Measurements from ENCODE around the gene PREB. TPM values are rescaled to one million over a fixed set of nuclear protein-coding genes. Genes with fewer than 3 reads are reported as not detected.

The PREB gene
- polyA plus RNA-seq, 3 donors: 70.0 to 78.2 (median 71.7) TPM

- Histone ChIP-seq H3K4me2 (replicated peaks; ENCODE audit: extremely low read depth, low read length, poor library complexity, severe bottlenecking) (peak overlapping the region; percentile 93), H3K36me3 (replicated peaks in 1 of 2; ENCODE audit: control insufficient read depth in 1 of 2, insufficient read depth in 2 of 2, low read length in 2 of 2) (peaks cover 29 to 30% of the 10 kb centered on the region in 2 donors), H3K9ac (ENCODE audit: insufficient read depth, low read length, poor library complexity, severe bottlenecking) (peak overlapping the region; percentile 99), H3K4me1 (ENCODE audit: control insufficient read depth in 1 of 2, insufficient read depth in 2 of 2, low read length in 2 of 2) (peaks cover 19% of the 10 kb centered on the region in 2 donors), H3K79me2 (ENCODE audit: insufficient read depth, low read length) (peaks cover 18% of the 10 kb centered on the region), H3K27me3 (ENCODE audit: control insufficient read depth in 2 of 2, insufficient read depth in 2 of 2, low read length in 2 of 2) (no peaks in the 10 kb centered on the region), H3K4me3 (replicated peaks in 1 of 3; ENCODE audit: low read depth in 2 of 3, low read length in 3 of 3) (peak overlapping the region in 2 of 3 experiments; percentile 10 to 98), H3K9me3 (replicated peaks in 1 of 2; ENCODE audit: control insufficient read depth in 1 of 2, insufficient read depth in 1 of 2, low read length in 2 of 2) (no peaks in the 10 kb centered on the region), H2AFZ (ENCODE audit: insufficient read depth, low read depth, low read length, poor library complexity, severe bottlenecking) (peak overlapping the region; percentile 74), H4K20me1 (ENCODE audit: insufficient read depth, low read length) (peaks cover 19% of the 10 kb centered on the region), H3K27ac (ENCODE audit: low read depth in 1 of 2, low read length in 2 of 2) (peak overlapping the region in 1 of 2 donors; percentile 70)
- DNase-seq: no peak
- Mint-ChIP-seq H3K4me3 (peak overlapping the region; percentile 88 to 95), H3K9me3 (no peaks in the 10 kb centered on the region), H3K4me1 (peaks cover 18% of the 10 kb centered on the region), H3K27me3 (ENCODE audit: low read depth in 3 of 3) (peaks cover 0 to 9% (median 4%) of the 10 kb centered on the region in 3 donors), H3K27ac (peak overlapping the region; percentile 86 to 96 (median 90)), H3K36me3 (peaks cover 31 to 35% of the 10 kb centered on the region in 2 donors)
- WGBS (ENCODE audit: insufficient coverage): 61% methylated on average over 29 of the region's 33 CpGs
- TF ChIP-seq CTCF (IDR thresholded peaks at IDR 0.05): no peak
- intact Hi-C loops (cut with micrococcal nuclease): loop anchor here (1.0 to 5.0 kb wide), 2 partner anchors 38 to 77 kb away; partner anchors contain the start of genes ATRAID (in 1 of the 2) and SLC5A6 (in 1 of the 2)
These were observed 493 bp upstream of the PREB start for GRCh38 chr2:27134781-27135477.

- H3K4me3 Mint-ChIP-seq: peak overlapping the region; percentile 88 to 95
- no peak for TF ChIP-seq CTCF (IDR thresholded peaks at IDR 0.05)
- peaks cover 40 to 43% of the 10 kb centered on the region in 2 donors for H3K36me3 Mint-ChIP-seq
- H3K27me3 ChIP-seq (ENCODE audit: control insufficient read depth in 2 of 2, insufficient read depth in 2 of 2, low read length in 2 of 2): no peaks in the 10 kb centered on the region
- intact Hi-C loops (cut with micrococcal nuclease): loop anchor here (2.0 to 5.0 kb wide), 2 partner anchors 36 to 83 kb away; partner anchors contain the start of gene CAD (in 1 of the 2)
- H3K79me2 ChIP-seq (ENCODE audit: insufficient read depth, low read length): peaks cover 18% of the 10 kb centered on the region
- peak overlapping the region; percentile 75 to 96 (median 89) for H3K27ac Mint-ChIP-seq
- peak overlapping the region; percentile 81 for H2AFZ ChIP-seq (ENCODE audit: insufficient read depth, low read depth, low read length, poor library complexity, severe bottlenecking)
- H3K27ac ChIP-seq (ENCODE audit: low read depth in 1 of 2, low read length in 2 of 2): peak overlapping the region; percentile 34 to 95
- H4K20me1 ChIP-seq (ENCODE audit: insufficient read depth, low read length): peaks cover 19% of the 10 kb centered on the region
- DNase-seq: peak in 2 of 3 donors; percentile 18 to 45
- H3K4me1 ChIP-seq (ENCODE audit: control insufficient read depth in 1 of 2, insufficient read depth in 2 of 2, low read length in 2 of 2): peaks cover 19% of the 10 kb centered on the region in 2 donors
- peaks cover 33 to 43% of the 10 kb centered on the region in 2 donors for H3K36me3 ChIP-seq (replicated peaks in 1 of 2; ENCODE audit: control insufficient read depth in 1 of 2, insufficient read depth in 2 of 2, low read length in 2 of 2)
- no peaks in the 10 kb centered on the region for H3K9me3 Mint-ChIP-seq
- no peaks in the 10 kb centered on the region for H3K9me3 ChIP-seq (replicated peaks in 1 of 2; ENCODE audit: control insufficient read depth in 1 of 2, insufficient read depth in 1 of 2, low read length in 2 of 2)
- H3K4me1 Mint-ChIP-seq: peaks cover 18% of the 10 kb centered on the region
- H3K27me3 Mint-ChIP-seq (ENCODE audit: low read depth in 3 of 3): peaks cover 0 to 7% (median 4%) of the 10 kb centered on the region in 3 donors
- H3K4me3 ChIP-seq (replicated peaks in 1 of 3; ENCODE audit: low read depth in 2 of 3, low read length in 3 of 3): peak overlapping the region; percentile 77 to 98 (median 81)
- 60% methylated on average over 11 of the region's 14 CpGs for WGBS (ENCODE audit: insufficient coverage)
- peak overlapping the region; percentile 99 for H3K9ac ChIP-seq (ENCODE audit: insufficient read depth, low read length, poor library complexity, severe bottlenecking)
- peak overlapping the region; percentile 93 for H3K4me2 ChIP-seq (replicated peaks; ENCODE audit: extremely low read depth, low read length, poor library complexity, severe bottlenecking)
These were observed 1.1 kb downstream of the PREB start for GRCh38 chr2:27133195-27133875.

Data from CD14-positive monocyte (primary cell).